H9 (cell line): ENCODE data around the gene TMEM141. TPM values are rescaled to one million over a fixed set of nuclear protein-coding genes. Genes with fewer than 3 reads are reported as not detected.
A peak's percentile ranks its signal among the peaks of the same experiment; 100 is the strongest.

ENCODE experiments used
- DNase-seq: peaks from one replicate; pipeline ENCODE4 v3.0.0-alpha.2; 2017
- H2AFZ ChIP-seq: one replicate; pipeline ENCODE4 v1.6.1; 2013; ENCODE audit warnings: mild to moderate bottlenecking, low read length, control low read depth, moderate library complexity
- H2AK5ac ChIP-seq: 2 replicates; pipeline ENCODE4 v1.6.1; 2013; ENCODE audit warnings: low read length, control low read depth, mixed read lengths; ENCODE audit not compliant: insufficient read length
- H2BK120ac ChIP-seq: one replicate; pipeline ENCODE4 v1.6.1; 2013; ENCODE audit warnings: low read depth, mild to moderate bottlenecking, low read length, control low read depth, inconsistent platforms; ENCODE audit not compliant: poor library complexity, severe bottlenecking
- H2BK12ac ChIP-seq: 2 replicates; pipeline ENCODE4 v1.6.1; 2013; ENCODE audit warnings: low read length, control low read depth, mixed read lengths, low read depth; ENCODE audit not compliant: insufficient read length
- H2BK15ac ChIP-seq: 2 replicates; pipeline ENCODE4 v1.6.1; 2013; ENCODE audit warnings: low read depth, low read length, control low read depth
- H2BK20ac ChIP-seq: one replicate; pipeline ENCODE4 v1.6.1; 2013; ENCODE audit warnings: low read depth, mild to moderate bottlenecking, low read length, control low read depth, inconsistent platforms; ENCODE audit not compliant: poor library complexity, severe bottlenecking
- H2BK5ac ChIP-seq: 2 replicates; pipeline ENCODE4 v1.6.1; 2013; ENCODE audit warnings: low read length, control low read depth, mixed read lengths; ENCODE audit not compliant: insufficient read length
- H3K14ac ChIP-seq: 2 replicates; pipeline ENCODE4 v1.6.1; 2013; ENCODE audit warnings: low read length, control low read depth; ENCODE audit not compliant: insufficient read depth
- H3K18ac ChIP-seq: 2 replicates; pipeline ENCODE4 v1.6.1; 2013; ENCODE audit warnings: low read depth, mild to moderate bottlenecking, mixed read lengths, low read length, control low read depth; ENCODE audit not compliant: insufficient read length
- H3K23ac ChIP-seq: 2 replicates; pipeline ENCODE4 v1.6.1; 2013; ENCODE audit warnings: low read length, control low read depth, mixed read lengths, low read depth; ENCODE audit not compliant: insufficient read length
- H3K23me2 ChIP-seq: 2 replicates; pipeline ENCODE4 v1.6.1; 2013; ENCODE audit warnings: low read depth, mild to moderate bottlenecking, mixed read lengths, low read length, control low read depth; ENCODE audit not compliant: insufficient read length, poor library complexity, severe bottlenecking
- H3K27ac ChIP-seq: 2 replicates; pipeline ENCODE4 v1.5.1; 2013; ENCODE audit warnings: low read length, control low read depth, mixed read lengths, low read depth; ENCODE audit not compliant: insufficient read length
- H3K27me3 ChIP-seq: 2 replicates; pipeline ENCODE4 v1.6.1; 2013; ENCODE audit warnings: low read length, control low read depth, inconsistent platforms; ENCODE audit not compliant: insufficient read depth
- H3K4ac ChIP-seq: 2 replicates; pipeline ENCODE4 v1.6.1; 2013; ENCODE audit warnings: low read depth, mild to moderate bottlenecking, control low read depth, inconsistent platforms, low read length, moderate library complexity
- H3K4me1 ChIP-seq: 2 replicates; pipeline ENCODE4 v1.6.1; 2013; ENCODE audit warnings: low read length, control low read depth, inconsistent platforms; ENCODE audit not compliant: insufficient read depth
- H3K4me2 ChIP-seq: 2 replicates; pipeline ENCODE4 v1.6.1; 2013; ENCODE audit warnings: low read length, control low read depth, mixed read lengths; ENCODE audit not compliant: insufficient read length, insufficient read depth
- H3K56ac ChIP-seq: 2 replicates; pipeline ENCODE4 v1.6.1; 2013; ENCODE audit warnings: low read depth, mild to moderate bottlenecking, mixed read lengths, low read length, control low read depth; ENCODE audit not compliant: insufficient read length
- H3K79me1 ChIP-seq: 2 replicates; pipeline ENCODE4 v1.6.1; 2013; ENCODE audit warnings: low read depth, mild to moderate bottlenecking, moderate library complexity, low read length, control low read depth, inconsistent platforms; ENCODE audit not compliant: insufficient read depth, poor library complexity, severe bottlenecking
- H3K79me2 ChIP-seq: 2 replicates; pipeline ENCODE4 v1.6.1; 2013; ENCODE audit warnings: low read length, control low read depth, inconsistent platforms; ENCODE audit not compliant: insufficient read depth
- H3K9ac ChIP-seq: 2 replicates; pipeline ENCODE4 v1.6.1; 2013; ENCODE audit warnings: low read length, control low read depth, mixed read lengths; ENCODE audit not compliant: insufficient read length; ENCODE audit errors: extremely low read depth
- H3K9me3 ChIP-seq: one replicate; pipeline ENCODE4 v1.6.1; 2013; ENCODE audit warnings: low read depth, low read length, inconsistent platforms; ENCODE audit not compliant: control insufficient read depth
- H3T11ph ChIP-seq: one replicate; pipeline ENCODE4 v1.6.1; 2013; ENCODE audit warnings: mild to moderate bottlenecking, low read length, control low read depth, inconsistent platforms
- H4K20me1 ChIP-seq: one replicate; pipeline ENCODE4 v1.6.1; 2013; ENCODE audit not compliant: control insufficient read depth, insufficient read length, insufficient read depth
- H4K5ac ChIP-seq: 2 replicates; pipeline ENCODE4 v1.6.1; 2013; ENCODE audit warnings: low read depth, mild to moderate bottlenecking, mixed read lengths, low read length, control low read depth; ENCODE audit not compliant: insufficient read length
- H4K8ac ChIP-seq: replicated peaks from 2 replicates; pipeline ENCODE4 v1.6.1; 2013; ENCODE audit warnings: low read length, control low read depth, mixed read lengths, low read depth; ENCODE audit not compliant: insufficient read length
- H4K91ac ChIP-seq: 2 replicates; pipeline ENCODE4 v1.6.1; 2013; ENCODE audit warnings: low read depth, mild to moderate bottlenecking, moderate library complexity, mixed read lengths, low read length, control low read depth; ENCODE audit not compliant: insufficient read length
- H3K27ac Mint-ChIP-seq, 3 experiments: 2 replicates in 2 of 3; 3 replicates in 1 of 3; pipeline ENCODE4 v1.8.0; 2020 to 2021; ENCODE audit warnings: mixed read lengths in 3 of 3, mild to moderate bottlenecking in 1 of 3, moderate library complexity in 1 of 3
- H3K27me3 Mint-ChIP-seq: 2 replicates; pipeline ENCODE4 v1.8.0; 2021; ENCODE audit warnings: low read depth, mild to moderate bottlenecking, moderate library complexity, mixed read lengths
- H3K36me3 Mint-ChIP-seq, 3 experiments: 2 replicates in 2 of 3; 3 replicates in 1 of 3; pipeline ENCODE4 v1.8.0; 2020 to 2021; ENCODE audit warnings: low read depth in 3 of 3, mixed read lengths in 3 of 3; ENCODE audit not compliant: insufficient read depth in 1 of 3
- H3K4me1 Mint-ChIP-seq, 2 experiments: 2 replicates each; pipeline ENCODE4 v1.8.0; 2020; ENCODE audit warnings: mixed read lengths in 2 of 2
- H3K4me3 Mint-ChIP-seq, 2 experiments: 2 replicates in 1 of 2; 3 replicates in 1 of 2; pipeline ENCODE4 v1.8.0; 2020 to 2021; ENCODE audit warnings: mild to moderate bottlenecking in 2 of 2, mixed read lengths in 2 of 2, moderate library complexity in 1 of 2
- H3K9me3 Mint-ChIP-seq, 2 experiments: 2 replicates in 1 of 2; 3 replicates in 1 of 2; pipeline ENCODE4 v1.8.0; 2020; ENCODE audit warnings: mild to moderate bottlenecking in 2 of 2, mixed read lengths in 2 of 2, moderate library complexity in 1 of 2
- CTCF ChIP-seq: fragments of 200-600 bp; sonication (generic); conservative IDR thresholded peaks from 3 replicates; pipeline ENCODE4 v1.8.0; 2021; ENCODE audit warnings: antibody characterized with exemption, mild to moderate bottlenecking
- WGBS: extraction: QIAGEN DNeasy Blood & Tissue Kit; methylation state at CpG from one replicate; pipeline ENCODE4 v1.1.7; 2013; ENCODE audit warnings: missing lambda C conversion rate, low lambda C conversion rate, mixed read lengths; ENCODE audit not compliant: insufficient read length; ENCODE audit errors: extremely low coverage; 5-methylcytosine and 5-hydroxymethylcytosine counted together
- total RNA-seq: library from RNA; stranded (reverse); gene quantifications from 2 replicates; pipeline ENCODE4 v1.2.1, GENCODE V29; 2021

Gene TMEM141
- total RNA-seq, 1 experiment from 2014 or later = 55.2 TPM

GRCh38 chr9:136791516-136792276, 552 bp downstream of the TMEM141 start:
- no peak overlapping the region for H2AK5ac ChIP-seq
- H2BK12ac ChIP-seq = no peak overlapping the region
- peak overlapping the region; percentile 69 for H3K4me2 ChIP-seq
- H3K23ac ChIP-seq = no peak overlapping the region
- H4K8ac ChIP-seq = no peak overlapping the region
- H2BK20ac ChIP-seq = no peak overlapping the region
- Mint-ChIP-seq H3K4me3 (peak overlapping the region; percentile 81 to 89), H3K4me1 (peaks cover 17 to 34% of the 10 kb centered on the region in 2 experiments), H3K27ac (peak overlapping the region in 2 of 3 experiments; percentile 66 to 97; a peak in 3 of 7 replicates), H3K9me3 (no peaks in the 10 kb centered on the region), H3K27me3 (peaks cover 16% of the 10 kb centered on the region), H3K36me3 (peaks cover 0 to 8% (median 1%) of the 10 kb centered on the region in 3 experiments; a peak in 3 of 7 replicates)
- H3T11ph ChIP-seq = no peak overlapping the region
- no peak overlapping the region for H2BK15ac ChIP-seq
- H3K79me2 ChIP-seq = no peaks in the 10 kb centered on the region
- no peaks in the 10 kb centered on the region for H3K4me1 ChIP-seq
- no peaks in the 10 kb centered on the region for H4K20me1 ChIP-seq
- no peaks in the 10 kb centered on the region for H3K79me1 ChIP-seq
- peak overlapping the region; percentile 86 for H3K18ac ChIP-seq
- H3K27ac ChIP-seq = no peak overlapping the region
- H2AFZ ChIP-seq = no peak overlapping the region
- H2BK120ac ChIP-seq = no peak overlapping the region
- H4K5ac ChIP-seq = no peak overlapping the region
- WGBS = no CpG with 5 or more reads among the region's 29 CpGs
- no peak overlapping the region for H3K4ac ChIP-seq
- DNase-seq = peak; percentile 92
- no peak overlapping the region for H4K91ac ChIP-seq
- H3K56ac ChIP-seq = no peak overlapping the region
- peak overlapping the region; percentile 54; the same call in 1 of the 2 replicates for H3K14ac ChIP-seq
- H2BK5ac ChIP-seq = no peak overlapping the region
- H3K23me2 ChIP-seq = no peaks in the 10 kb centered on the region
- no peak overlapping the region for H3K9ac ChIP-seq
- H3K9me3 ChIP-seq = no peaks in the 10 kb centered on the region
- peak; percentile 99 for TF ChIP-seq CTCF
- H3K27me3 ChIP-seq = no peaks in the 10 kb centered on the region
